ENCODE measurements around the gene TAAR6.

The TAAR6 gene

DNA sequence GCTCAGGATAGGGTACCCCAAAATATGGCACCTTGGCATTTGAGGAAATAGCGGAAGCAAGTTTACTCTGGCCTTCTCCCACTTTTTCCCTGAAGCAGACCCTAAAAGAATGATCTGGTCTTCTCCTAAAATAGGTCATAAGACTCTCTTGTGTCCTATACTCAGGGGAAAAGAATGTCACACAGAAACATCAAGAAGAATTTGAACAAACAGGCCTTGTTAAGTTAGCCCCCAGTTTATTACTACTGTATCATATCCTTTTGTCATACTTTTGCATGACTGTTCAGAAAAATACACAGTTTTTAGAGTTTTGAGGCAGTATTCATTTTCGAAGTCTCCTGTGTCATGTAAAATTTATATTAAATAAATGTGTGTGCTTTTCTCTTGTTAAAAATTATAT, 41.5 kb downstream of the TAAR6 start:
- Mint-ChIP-seq H3K9me3 (no peaks in the 10 kb centered on the region), H3K27ac (no peak overlapping the region), H3K4me1 (ENCODE audit: low read depth) (peaks cover 8% of the 10 kb centered on the region), H3K36me3 (ENCODE audit: low read depth) (no peaks in the 10 kb centered on the region), H3K27me3 (ENCODE audit: low read depth) (peaks cover 9% of the 10 kb centered on the region), H3K4me3 (no peak overlapping the region)

DNA sequence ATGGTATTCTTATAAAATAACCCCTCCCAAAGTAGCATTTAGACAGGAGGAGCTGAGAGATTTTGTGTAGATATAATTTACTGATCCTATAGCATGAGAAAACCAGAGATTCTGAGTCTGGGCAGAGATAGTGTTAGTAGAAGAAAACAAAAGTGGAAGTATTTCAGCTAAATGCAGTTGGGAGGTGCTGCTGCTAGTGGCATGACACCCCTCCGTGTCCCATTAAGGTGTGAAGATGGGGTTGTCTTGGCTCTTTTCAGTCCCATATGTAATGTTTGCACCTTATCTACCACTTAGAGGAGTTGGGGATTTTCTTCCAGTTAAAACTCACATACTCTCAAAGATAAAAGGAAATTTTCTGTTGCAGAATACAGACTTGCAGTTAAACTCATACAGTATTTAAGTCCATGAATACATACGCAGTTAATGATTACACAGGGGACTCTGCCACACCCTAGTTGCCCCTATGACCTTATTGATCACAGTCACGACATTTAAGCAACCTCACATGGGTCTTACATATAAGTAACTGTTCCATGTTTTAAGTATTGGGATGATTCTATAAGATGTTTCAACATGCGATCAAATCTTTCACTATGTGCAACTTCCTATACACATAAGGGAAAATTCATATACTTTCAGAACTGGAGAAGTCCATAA, 42.5 kb downstream of the TAAR6 start:
- Mint-ChIP-seq H3K27me3 (ENCODE audit: low read depth) (peaks cover 10% of the 10 kb centered on the region), H3K4me1 (ENCODE audit: low read depth) (peaks cover 8% of the 10 kb centered on the region), H3K36me3 (ENCODE audit: low read depth) (no peaks in the 10 kb centered on the region), H3K27ac (no peak overlapping the region), H3K9me3 (no peaks in the 10 kb centered on the region), H3K4me3 (no peak overlapping the region)

DNA sequence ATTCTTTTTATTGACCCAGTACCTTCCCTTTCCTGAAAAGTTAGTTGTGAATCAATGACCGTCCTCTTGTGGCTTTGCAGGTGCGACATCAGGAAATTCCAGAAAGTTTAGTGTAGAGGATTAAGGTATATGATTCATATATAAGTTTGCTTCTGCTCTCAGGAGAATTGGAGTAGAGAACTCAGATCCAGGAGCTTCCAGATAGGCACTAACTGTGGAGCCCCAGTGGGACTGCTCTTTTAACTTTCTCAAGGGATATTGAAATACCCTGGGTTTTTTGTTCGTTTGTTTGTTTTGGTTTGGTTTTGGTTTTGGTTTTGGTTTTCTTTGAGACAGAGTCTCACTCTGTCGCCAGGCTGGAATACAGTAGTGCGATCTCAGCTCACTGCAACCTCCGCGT, 44.4 kb downstream of the TAAR6 start:
- peak overlapping the region; percentile 29 for H3K4me3 Mint-ChIP-seq
- peaks cover 17% of the 10 kb centered on the region for H3K27me3 Mint-ChIP-seq (ENCODE audit: low read depth)
- no peak overlapping the region for H3K27ac Mint-ChIP-seq
- no peaks in the 10 kb centered on the region for H3K36me3 Mint-ChIP-seq (ENCODE audit: low read depth)
- peaks cover 8% of the 10 kb centered on the region for H3K4me1 Mint-ChIP-seq (ENCODE audit: low read depth)
- H3K9me3 Mint-ChIP-seq = no peaks in the 10 kb centered on the region

DNA sequence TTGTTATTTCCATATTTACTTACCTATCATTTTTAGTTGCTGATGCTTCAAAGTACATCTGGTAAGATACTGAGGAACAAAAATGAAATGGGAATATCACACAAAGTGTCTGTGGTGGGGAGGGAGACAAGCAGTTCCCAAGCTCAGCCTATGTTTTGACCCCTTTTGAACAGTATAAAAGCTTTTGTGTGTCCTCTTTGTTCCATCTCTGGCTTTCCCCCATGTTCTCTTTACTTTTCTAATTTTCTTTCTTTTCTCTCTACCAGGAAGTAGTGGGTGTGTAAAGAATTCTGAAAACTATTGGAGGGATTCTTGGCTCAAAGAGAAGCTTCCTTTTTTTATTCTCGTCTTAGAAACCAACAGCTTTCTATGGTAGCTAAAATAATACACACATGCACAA, 46.6 kb downstream of the TAAR6 start:
- Mint-ChIP-seq H3K27me3 (ENCODE audit: low read depth) (peaks cover 23% of the 10 kb centered on the region), H3K9me3 (no peaks in the 10 kb centered on the region), H3K4me3 (no peak overlapping the region), H3K27ac (no peak overlapping the region), H3K4me1 (ENCODE audit: low read depth) (peaks cover 8% of the 10 kb centered on the region), H3K36me3 (ENCODE audit: low read depth) (no peaks in the 10 kb centered on the region)
